Suppressor macrophage (primary cell): ENCODE measurements around the gene TFEC.
"Not testable (repeated sequence)": the region's sequence is repeated elsewhere in the genome, so short reads cannot be mapped to it uniquely, and the experiment has no call there.

ENCODE experiments used
- DNase-seq, 4 experiments: peaks; one replicate each; pipeline ENCODE4 v3.0.0-alpha.2; 2020 to 2022
- total RNA-seq, 17 experiments: gene quantifications; one replicate each; lab custom pipeline; 2026; ENCODE audit warnings: mixed read lengths in 6 of 17, inconsistent platforms in 3 of 17; lab: John Stamatoyannopoulos, UW

TFEC gene, protein sequence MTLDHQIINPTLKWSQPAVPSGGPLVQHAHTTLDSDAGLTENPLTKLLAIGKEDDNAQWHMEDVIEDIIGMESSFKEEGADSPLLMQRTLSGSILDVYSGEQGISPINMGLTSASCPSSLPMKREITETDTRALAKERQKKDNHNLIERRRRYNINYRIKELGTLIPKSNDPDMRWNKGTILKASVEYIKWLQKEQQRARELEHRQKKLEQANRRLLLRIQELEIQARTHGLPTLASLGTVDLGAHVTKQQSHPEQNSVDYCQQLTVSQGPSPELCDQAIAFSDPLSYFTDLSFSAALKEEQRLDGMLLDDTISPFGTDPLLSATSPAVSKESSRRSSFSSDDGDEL
- 102 to 399 (median 274) reads per million in 17 experiments for total RNA-seq

GRCh38 chr7:116030651-116031276, at the start of gene TFEC:
Gene TFEC, minus strand, starts transcription at chr7:116030763. Its CDS starts 46,322 bp downstream, at chr7:115984441.
- peak; percentile 71 to 89 (median 80) for DNase-seq

- DNase-seq = peak; percentile 21 to 71 (median 52)
Observed at GRCh38 chr7:116075351-116076145, 45.0 kb upstream of the TFEC start.

- DNase-seq = peak in 1 of 4 experiments; percentile 17
Observed at GRCh38 chr7:116071629-116072028, 41.1 kb upstream of the TFEC start.

- DNase-seq = no peak
Observed at GRCh38 chr7:116064179-116064578, 33.6 kb upstream of the TFEC start.

DNA sequence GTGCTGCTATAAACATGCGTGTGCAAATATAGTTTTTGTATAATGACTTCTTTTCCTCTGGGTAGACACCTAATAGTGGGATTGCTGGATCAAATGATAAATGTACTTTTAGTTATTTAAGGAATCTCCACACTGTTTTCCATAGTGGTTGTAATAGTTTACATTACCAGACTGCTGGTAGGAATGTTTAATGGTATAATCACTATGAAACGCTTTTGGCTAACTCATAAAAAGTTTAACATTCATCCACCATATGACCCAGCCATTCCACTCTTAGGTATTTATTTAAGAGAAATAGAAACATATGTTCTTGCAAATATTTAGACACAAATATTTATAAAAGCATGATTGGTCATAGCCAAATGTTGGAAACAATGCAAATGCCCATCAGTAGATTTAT, 32.1 kb upstream of the TFEC start:
- no peak for DNase-seq

DNA sequence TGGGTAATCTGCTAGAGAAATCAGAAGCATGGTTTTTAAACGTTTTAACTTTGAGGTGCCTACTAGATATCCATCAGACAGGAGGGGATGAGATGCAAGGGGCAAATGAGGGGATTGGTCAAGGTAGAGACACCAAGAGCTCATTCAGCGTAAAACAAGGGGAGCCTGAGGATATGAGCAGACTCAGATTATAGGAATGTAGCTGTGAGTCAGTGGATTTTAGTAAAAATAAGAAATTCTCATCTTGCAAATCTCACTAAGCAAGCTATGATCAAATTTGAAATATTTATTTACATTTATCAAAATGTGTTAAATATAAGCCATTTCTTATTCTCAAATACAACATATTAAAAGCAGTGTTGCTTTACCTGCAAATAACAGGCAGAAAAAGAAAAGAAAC, 21.4 kb upstream of the TFEC start:
- no peak for DNase-seq

GRCh38 chr7:116047261-116047660, 16.7 kb upstream of the TFEC start:
- not testable (repeated sequence) for DNase-seq

DNA sequence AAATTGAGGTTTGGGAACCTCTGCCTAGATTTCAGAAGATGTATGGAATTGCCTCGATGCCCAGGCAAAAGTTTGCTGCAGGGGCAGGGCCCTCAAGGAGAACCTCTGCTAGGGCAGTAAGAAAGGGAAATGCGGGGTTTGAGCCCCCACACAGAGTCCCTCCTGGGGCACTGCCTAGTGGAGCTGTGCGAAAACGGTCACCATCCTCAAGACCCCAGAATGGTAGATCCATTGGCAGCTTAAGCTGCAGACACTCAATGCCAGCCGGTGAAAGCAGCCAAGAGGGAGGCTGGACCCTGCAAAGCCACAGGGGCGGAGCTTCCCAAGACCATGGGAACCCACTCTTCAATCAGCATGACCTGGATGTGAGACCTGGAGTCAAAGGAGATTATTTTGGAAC, 15.0 kb upstream of the TFEC start:
- DNase-seq = no peak

DNA sequence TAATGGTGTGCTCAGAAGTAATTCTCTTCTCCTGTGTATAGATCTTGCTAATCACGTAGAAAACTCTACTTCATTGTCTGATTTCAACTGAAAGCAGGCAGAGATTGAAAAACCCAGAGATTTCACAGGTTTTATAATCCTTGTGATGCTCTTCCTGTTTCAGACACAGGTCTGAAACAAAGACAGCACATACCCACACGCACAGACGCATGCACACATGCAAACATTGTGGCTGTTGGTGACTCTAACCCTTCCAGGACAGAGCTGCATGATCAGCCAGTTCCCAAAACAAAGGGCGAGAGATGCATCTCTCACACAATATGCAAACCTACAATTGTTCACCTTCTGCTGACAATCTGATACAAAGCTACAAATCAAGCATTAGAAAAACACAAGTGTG, 11.1 kb upstream of the TFEC start:
- peak in 1 of 4 experiments; percentile 7 for DNase-seq

DNA sequence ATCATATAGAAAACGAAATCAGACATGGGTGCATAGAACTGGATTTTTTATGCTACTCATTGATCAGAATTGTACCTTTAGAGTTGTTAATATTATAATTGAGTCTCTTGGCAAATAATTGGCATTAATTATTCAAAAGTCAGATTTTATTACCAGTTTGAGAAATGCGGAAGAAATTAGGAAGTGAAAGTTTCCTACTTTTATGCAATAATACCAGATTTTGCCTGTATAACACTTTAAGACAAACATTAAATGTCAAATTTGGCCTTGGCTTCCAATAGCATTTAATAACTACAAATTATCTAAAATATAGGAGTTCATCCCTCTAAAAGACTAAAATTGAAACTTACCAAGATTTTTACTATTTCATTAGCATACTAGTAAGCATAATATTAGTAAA, 6.8 kb upstream of the TFEC start:
- DNase-seq = peak in 2 of 4 experiments; percentile 44 to 65

- DNase-seq = no peak
Observed at GRCh38 chr7:116034411-116034810, 3.8 kb upstream of the TFEC start.

DNA sequence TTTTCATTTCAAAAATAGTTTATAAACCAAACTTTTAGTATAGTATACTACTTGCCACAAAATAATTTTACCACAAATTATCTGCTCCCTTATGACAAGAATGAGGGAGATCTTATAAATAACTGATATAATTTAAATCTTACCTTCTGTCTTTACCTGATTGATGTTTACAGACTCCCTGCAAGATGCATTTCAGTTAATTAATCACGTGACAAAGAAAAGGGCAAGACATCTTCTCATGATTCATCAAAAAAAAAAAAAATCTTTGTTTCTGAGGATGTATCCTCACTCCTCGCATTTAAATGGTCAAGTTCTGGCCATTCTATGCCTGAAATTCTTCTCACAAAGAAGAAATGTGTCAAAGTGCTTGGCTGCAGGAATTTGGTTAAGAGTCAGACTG, 2.3 kb upstream of the TFEC start:
- no peak for DNase-seq

- peak in 2 of 4 experiments; percentile 20 to 36 for DNase-seq
Observed at GRCh38 chr7:116028787-116029186, 1.8 kb downstream of the TFEC start.

DNA sequence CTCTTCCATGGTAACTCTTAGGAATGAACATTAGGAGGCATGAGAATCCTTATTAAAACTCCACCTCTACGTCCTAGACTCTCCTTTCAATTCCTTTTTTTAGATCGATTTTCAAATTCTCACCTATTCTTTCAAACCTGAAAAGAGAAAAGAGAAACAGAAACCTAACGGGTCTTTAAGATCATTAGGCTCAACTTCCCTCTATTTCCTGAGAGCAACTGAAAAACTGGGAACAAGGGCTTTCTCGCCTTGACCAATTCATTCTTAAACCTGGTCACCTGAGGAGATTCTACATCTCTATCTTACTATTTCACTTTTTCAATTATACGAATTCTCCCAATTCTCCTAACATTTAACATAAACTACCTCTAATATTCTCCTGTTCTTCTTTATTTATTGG, 2.8 kb downstream of the TFEC start:
- peak in 2 of 4 experiments; percentile 20 to 31 for DNase-seq

DNA sequence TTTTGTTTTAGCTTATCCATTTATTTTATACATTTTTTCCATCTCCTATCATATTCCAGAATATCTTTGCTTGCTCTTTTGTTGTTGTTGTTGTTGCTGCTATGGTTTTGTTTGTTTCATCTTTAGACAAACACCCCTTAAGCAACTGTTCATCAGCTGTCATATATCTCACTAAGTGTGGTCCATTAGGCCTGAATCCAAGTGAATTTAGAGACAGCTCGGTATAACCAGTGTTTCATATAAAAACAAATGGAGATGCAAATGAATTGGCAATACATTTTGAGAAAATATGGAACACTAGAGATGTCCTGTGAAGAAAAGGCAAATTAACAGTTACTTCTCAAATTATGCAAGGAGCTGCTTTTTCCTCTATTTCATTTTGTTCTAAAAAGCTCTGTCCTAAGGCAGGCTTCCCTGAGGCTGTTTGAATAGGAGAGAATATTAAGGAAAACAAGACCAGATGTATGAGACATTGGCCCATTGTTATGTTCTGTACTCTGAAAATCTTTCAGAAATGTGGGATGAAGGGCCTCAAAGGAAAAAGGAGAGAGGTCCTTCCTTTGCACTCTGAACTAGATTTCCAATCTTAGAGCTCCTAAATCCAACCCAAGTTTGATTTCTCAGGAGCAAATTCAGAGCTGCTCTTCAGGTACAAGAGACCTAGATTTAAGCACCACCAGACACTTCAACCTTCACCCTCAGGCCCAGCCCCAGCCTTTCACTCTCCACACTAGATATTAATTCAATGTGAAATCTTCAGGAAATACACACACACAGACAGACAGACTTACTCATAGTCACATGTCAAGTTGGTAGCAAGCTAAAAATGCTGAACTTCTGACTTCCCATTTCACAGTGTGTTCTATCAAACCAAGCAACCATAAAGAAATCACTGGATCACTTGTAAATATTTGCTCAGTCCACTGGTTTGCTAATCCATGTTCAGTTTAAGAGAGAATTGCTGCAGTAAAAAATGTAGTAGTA, 5.4 kb downstream of the TFEC start:
- peak; percentile 61 to 87 (median 74) for DNase-seq

GRCh38 chr7:116021237-116021636, 9.3 kb downstream of the TFEC start:
- DNase-seq = no peak

- no peak for DNase-seq
Observed at GRCh38 chr7:116018731-116019130, 11.8 kb downstream of the TFEC start.

DNA sequence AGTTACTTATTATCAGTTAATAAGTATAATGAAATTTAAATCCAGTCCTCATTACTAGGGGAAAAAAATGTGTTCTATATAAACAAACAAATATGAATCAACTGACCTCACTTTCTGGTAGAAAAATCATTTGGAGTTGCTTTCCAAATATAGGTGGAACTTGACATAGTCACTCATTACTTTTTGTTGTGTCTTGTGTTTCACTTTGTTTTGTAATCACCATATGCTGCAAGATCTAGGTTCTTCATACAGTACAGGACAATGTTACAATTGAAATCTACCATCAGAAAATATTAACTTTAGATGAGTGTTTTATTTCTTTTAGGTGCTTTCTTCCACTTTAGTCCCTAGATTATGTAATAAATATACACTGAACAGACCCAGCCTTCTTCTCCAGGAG, 16.9 kb downstream of the TFEC start:
- peak in 2 of 4 experiments; percentile 51 to 57 for DNase-seq

DNA sequence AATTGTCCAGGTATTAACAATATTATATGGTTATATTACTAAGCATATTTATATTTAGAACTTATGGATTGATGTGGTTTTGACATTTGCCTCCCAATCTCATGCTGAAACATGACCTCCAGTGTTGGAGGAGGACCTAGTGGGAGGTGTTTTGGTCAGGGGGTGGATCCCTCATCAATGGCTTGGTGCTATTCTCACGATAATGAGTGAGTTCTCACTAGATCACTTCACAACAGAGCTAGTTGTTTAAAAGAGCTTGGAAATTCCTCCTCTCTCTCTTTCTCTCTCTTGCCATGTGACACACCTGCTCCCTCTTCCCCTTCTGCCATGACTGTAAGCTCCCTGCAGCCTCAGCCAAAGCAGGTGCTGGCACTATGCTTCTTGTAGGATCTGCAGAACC, 19.0 kb downstream of the TFEC start:
- no peak for DNase-seq

DNA sequence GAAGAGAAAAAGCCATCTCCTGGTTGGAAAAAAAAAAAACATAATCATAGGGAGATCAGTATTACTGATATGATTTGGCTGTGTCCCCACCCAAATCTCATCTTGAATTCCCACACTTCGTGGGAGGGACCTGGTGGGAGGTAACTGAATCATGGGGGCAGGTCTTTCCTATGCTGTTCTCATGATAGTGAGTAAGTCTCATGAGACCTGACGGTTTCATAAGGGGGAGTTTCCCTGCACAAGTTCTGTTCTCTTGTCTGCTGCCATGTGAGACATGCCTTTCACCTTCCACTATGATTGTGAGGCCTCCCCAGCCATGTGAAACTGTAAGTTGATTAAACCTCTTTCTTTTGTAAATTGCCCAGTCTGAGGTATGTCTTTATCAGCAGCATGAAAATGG, 25.8 kb downstream of the TFEC start:
- peak in 1 of 4 experiments; percentile 16 for DNase-seq

DNA sequence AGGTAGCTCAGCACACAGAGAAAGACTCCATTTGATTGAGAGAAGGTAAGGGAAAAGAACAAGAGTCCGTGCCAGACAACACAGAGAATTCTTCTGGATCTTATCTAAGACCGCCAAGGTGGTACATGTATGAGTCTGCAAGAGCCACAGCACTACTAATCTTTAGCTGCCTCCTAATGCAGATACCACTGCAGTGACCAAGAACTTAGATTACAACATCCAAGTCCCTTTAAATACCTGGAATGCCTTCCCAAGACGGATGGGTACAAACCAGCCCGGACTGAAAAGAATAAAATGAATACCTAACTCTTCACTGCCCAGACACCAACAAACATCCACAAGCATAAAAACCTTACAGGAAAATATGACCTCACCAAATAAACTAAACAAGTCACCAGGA, 33.3 kb downstream of the TFEC start:
- no peak for DNase-seq

DNA sequence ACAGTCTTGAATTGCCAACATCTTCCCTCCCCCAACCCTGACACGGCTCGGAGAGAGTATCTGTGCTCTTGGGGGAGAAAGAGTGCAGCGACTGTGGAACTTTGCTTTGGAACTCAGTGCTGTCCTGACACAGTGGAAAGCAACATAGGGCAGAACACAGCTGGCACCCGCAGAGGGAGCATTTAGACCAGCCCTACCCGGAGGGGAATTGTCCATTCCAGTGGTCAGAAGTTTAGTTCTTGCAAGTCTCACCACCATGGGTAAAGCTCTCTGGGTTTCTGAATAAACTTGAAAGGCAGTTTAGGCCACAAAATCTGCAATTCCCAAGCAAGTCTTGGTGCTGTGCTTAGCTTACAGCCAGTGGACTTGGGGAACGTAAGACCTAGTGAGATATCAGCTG, 34.9 kb downstream of the TFEC start:
- no peak for DNase-seq
